NT2/D1 (cell line): ENCODE data around the gene CTNNA3.

ENCODE experiments used
- SUZ12 ChIP-seq: IDR thresholded peaks from 2 replicates; pipeline ENCODE4 v1.6.1; 2011; ENCODE audit not compliant: insufficient read length, insufficient read depth; ENCODE audit errors: extremely low read depth
- YY1 ChIP-seq: IDR thresholded peaks from 2 replicates; pipeline ENCODE4 v1.6.1; 2011; ENCODE audit not compliant: insufficient read length, insufficient read depth
- ZNF274 ChIP-seq: IDR thresholded peaks from 2 replicates; pipeline ENCODE4 v1.6.1; 2011; ENCODE audit warnings: mild to moderate bottlenecking, low read depth, low read length

DNA sequence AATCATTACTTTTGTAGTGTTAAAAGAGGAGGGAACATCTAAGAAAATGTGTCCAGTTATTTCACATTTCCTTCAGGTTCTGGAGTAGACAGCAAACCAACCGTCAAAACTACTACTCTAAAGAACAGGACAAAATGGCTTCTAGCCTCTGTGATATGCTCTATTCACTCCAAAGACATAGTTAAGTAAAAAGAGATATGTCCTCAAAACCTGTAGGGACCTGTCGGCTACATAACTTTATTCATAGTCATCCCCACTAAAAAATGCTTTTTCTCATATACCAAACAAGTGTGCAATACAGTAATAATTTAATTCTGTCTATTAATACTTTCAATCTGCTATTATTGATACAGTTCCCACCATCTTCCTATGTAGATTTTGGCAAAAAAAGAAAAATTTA, 1412.9 kb downstream of the CTNNA3 start:
- no peak for TF ChIP-seq YY1
- no peak for TF ChIP-seq ZNF274
- TF ChIP-seq SUZ12, result no peak
